Osteocyte (in vitro differentiated cells): ENCODE data around the gene NRG3. TPM values are rescaled to one million over a fixed set of nuclear protein-coding genes. Genes with fewer than 3 reads are reported as not detected.

ENCODE experiments used
- DNase-seq: peaks from one replicate; pipeline ENCODE4 v3.0.0; 2021; ENCODE audit warnings: mixed read lengths; ENCODE audit not compliant: unreplicated experiment; ENCODE audit errors: extremely low spot score
- H3K27ac Mint-ChIP-seq: one replicate; pipeline ENCODE4 v1.8.0; 2021; ENCODE audit warnings: mild to moderate bottlenecking, mixed read lengths; ENCODE audit not compliant: unreplicated experiment
- H3K27me3 Mint-ChIP-seq: one replicate; pipeline ENCODE4 v1.8.0; 2021; ENCODE audit warnings: mixed read lengths; ENCODE audit not compliant: unreplicated experiment
- H3K36me3 Mint-ChIP-seq: one replicate; pipeline ENCODE4 v1.8.0; 2021; ENCODE audit warnings: mixed read lengths; ENCODE audit not compliant: unreplicated experiment
- H3K4me1 Mint-ChIP-seq: one replicate; pipeline ENCODE4 v1.8.0; 2021; ENCODE audit warnings: mixed read lengths; ENCODE audit not compliant: unreplicated experiment
- H3K4me3 Mint-ChIP-seq: one replicate; pipeline ENCODE4 v1.8.0; 2021; ENCODE audit warnings: mild to moderate bottlenecking, moderate library complexity, mixed read lengths; ENCODE audit not compliant: unreplicated experiment
- H3K9me3 Mint-ChIP-seq: one replicate; pipeline ENCODE4 v1.8.0; 2021; ENCODE audit warnings: mixed read lengths; ENCODE audit not compliant: unreplicated experiment
- CTCF ChIP-seq: fragments of 200-600 bp; sonication (generic); IDR thresholded peaks from 2 replicates; pipeline ENCODE4 v1.5.0; 2021; ENCODE audit warnings: antibody characterized with exemption, mild to moderate bottlenecking, moderate library complexity
- total RNA-seq: library from RNA; stranded (reverse); gene quantifications from 2 replicates; pipeline ENCODE4 v1.2.1, GENCODE V29; 2021

Gene NRG3
- total RNA-seq, 1 donor from 2014 or later, result not detected

GRCh38 chr10:82591421-82591820 is 716.4 kb downstream of the NRG3 start:
- no peaks in the 10 kb centered on the region for H3K27me3 Mint-ChIP-seq
- H3K36me3 Mint-ChIP-seq, result no peaks in the 10 kb centered on the region
- H3K4me3 Mint-ChIP-seq, result no peak overlapping the region
- H3K4me1 Mint-ChIP-seq, result no peaks in the 10 kb centered on the region
- TF ChIP-seq CTCF, result no peak
- DNase-seq, result no peak
- no peak overlapping the region for H3K27ac Mint-ChIP-seq
- peaks cover 8% of the 10 kb centered on the region for H3K9me3 Mint-ChIP-seq

- Mint-ChIP-seq H3K4me3 (no peak overlapping the region), H3K4me1 (no peaks in the 10 kb centered on the region)
Measured at GRCh38 chr10:82597840-82598239, 722.8 kb downstream of the NRG3 start.

GRCh38 chr10:82609845-82610244 is 734.9 kb downstream of the NRG3 start:
- no peak overlapping the region for H3K27ac Mint-ChIP-seq

More at GRCh38 chr10:82597840-82598239, 722.8 kb downstream of the NRG3 start:
- DNase-seq, result no peak
- no peaks in the 10 kb centered on the region for H3K36me3 Mint-ChIP-seq
- H3K9me3 Mint-ChIP-seq, result peaks cover 3% of the 10 kb centered on the region
- TF ChIP-seq CTCF, result no peak
- H3K27me3 Mint-ChIP-seq, result no peaks in the 10 kb centered on the region
- H3K27ac Mint-ChIP-seq, result no peak overlapping the region

GRCh38 chr10:82618007-82618406 is 743.0 kb downstream of the NRG3 start:
- no peaks in the 10 kb centered on the region for H3K9me3 Mint-ChIP-seq
- no peak overlapping the region for H3K4me3 Mint-ChIP-seq
- H3K27me3 Mint-ChIP-seq, result no peaks in the 10 kb centered on the region

More at GRCh38 chr10:82609845-82610244, 734.9 kb downstream of the NRG3 start:
- H3K27me3 Mint-ChIP-seq, result no peaks in the 10 kb centered on the region
- no peak overlapping the region for H3K4me3 Mint-ChIP-seq
- peaks cover 15% of the 10 kb centered on the region for H3K9me3 Mint-ChIP-seq
- no peaks in the 10 kb centered on the region for H3K4me1 Mint-ChIP-seq
- no peaks in the 10 kb centered on the region for H3K36me3 Mint-ChIP-seq
- DNase-seq, result no peak
- TF ChIP-seq CTCF, result no peak

GRCh38 chr10:82621680-82622079 is 746.7 kb downstream of the NRG3 start:
- no peak overlapping the region for H3K27ac Mint-ChIP-seq
- no peaks in the 10 kb centered on the region for H3K36me3 Mint-ChIP-seq
- H3K27me3 Mint-ChIP-seq, result no peaks in the 10 kb centered on the region
- no peak overlapping the region for H3K4me3 Mint-ChIP-seq
- no peaks in the 10 kb centered on the region for H3K9me3 Mint-ChIP-seq
- no peaks in the 10 kb centered on the region for H3K4me1 Mint-ChIP-seq
- no peak for DNase-seq
- no peak for TF ChIP-seq CTCF

More at GRCh38 chr10:82618007-82618406, 743.0 kb downstream of the NRG3 start:
- no peaks in the 10 kb centered on the region for H3K4me1 Mint-ChIP-seq
- H3K36me3 Mint-ChIP-seq, result no peaks in the 10 kb centered on the region
- H3K27ac Mint-ChIP-seq, result no peak overlapping the region
- TF ChIP-seq CTCF, result no peak
- no peak for DNase-seq
